Neural progenitor cell (in vitro differentiated cells): ENCODE results near the gene CLIP2.

Source experiments
- EZH2 ChIP-seq: fragments of 200-600 bp; sonication (generic); IDR thresholded peaks from 2 replicates; pipeline ENCODE4 v1.6.1; 2017; ENCODE audit warnings: antibody characterized with exemption, mild to moderate bottlenecking, moderate library complexity
- EZH2phosphoT487 ChIP-seq: fragments of 200-600 bp; sonication (generic); IDR thresholded peaks from 2 replicates; pipeline ENCODE4 v1.6.1; 2017; ENCODE audit warnings: antibody characterized with exemption
- TF ChIP-seq, protein P1 (sequence below): fragments of 200-600 bp; sonication (generic); IDR thresholded peaks from 2 replicates; pipeline ENCODE4 v1.5.1; 2017; ENCODE audit warnings: antibody characterized with exemption, mild to moderate bottlenecking

DNA sequence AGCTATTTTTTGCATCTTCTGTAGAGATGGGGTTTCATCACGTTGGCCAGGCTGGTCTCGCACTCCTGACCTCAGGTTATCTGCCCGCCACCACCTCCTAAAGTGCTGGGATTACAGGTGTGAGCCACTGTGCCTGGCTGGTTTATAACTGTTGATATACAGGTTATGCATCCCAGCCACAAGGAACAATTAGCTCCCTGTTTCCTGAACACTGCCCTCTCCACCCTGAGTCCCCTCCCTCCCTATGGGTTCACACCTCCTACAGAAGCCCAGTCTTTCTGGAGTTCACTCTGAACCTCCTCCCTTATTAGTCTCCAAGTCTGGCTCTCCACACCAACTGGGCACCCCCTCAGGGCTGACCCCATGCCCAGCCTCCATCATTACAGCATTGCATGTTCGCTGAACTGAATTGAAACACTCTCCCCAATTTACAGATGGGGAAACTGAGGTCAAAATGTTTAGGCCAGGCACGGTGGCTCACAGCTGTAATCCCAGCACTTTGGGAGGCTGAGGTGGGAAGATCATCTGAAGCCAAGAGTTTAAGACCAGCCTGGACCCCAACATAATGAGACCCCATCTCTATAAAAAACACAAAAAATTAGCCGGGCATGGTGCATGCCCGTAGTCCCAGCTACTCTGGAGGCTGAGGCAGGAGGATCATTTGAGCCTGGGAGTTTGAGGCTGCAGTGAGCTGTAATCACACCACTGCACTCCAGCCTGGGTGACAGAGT, 1.7 kb upstream of the CLIP2 start:
- TF ChIP-seq EZH2 (no peak), EZH2phosphoT487 (no peak)
- TF ChIP-seq, protein P1, sequence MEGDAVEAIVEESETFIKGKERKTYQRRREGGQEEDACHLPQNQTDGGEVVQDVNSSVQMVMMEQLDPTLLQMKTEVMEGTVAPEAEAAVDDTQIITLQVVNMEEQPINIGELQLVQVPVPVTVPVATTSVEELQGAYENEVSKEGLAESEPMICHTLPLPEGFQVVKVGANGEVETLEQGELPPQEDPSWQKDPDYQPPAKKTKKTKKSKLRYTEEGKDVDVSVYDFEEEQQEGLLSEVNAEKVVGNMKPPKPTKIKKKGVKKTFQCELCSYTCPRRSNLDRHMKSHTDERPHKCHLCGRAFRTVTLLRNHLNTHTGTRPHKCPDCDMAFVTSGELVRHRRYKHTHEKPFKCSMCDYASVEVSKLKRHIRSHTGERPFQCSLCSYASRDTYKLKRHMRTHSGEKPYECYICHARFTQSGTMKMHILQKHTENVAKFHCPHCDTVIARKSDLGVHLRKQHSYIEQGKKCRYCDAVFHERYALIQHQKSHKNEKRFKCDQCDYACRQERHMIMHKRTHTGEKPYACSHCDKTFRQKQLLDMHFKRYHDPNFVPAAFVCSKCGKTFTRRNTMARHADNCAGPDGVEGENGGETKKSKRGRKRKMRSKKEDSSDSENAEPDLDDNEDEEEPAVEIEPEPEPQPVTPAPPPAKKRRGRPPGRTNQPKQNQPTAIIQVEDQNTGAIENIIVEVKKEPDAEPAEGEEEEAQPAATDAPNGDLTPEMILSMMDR: no peak
